Activated gamma-delta T cell treated with anti-CD3 and anti-CD28 coated beads, Interleukin-2, amount 50 U/mL, for 16 hours (primary cell): ENCODE measurements around the gene WSCD2.

Source experiments
- DNase-seq: peaks from one replicate; pipeline ENCODE4 v3.0.0-alpha.2; 2020; ENCODE audit warnings: low read depth

WSCD2 gene

DNA sequence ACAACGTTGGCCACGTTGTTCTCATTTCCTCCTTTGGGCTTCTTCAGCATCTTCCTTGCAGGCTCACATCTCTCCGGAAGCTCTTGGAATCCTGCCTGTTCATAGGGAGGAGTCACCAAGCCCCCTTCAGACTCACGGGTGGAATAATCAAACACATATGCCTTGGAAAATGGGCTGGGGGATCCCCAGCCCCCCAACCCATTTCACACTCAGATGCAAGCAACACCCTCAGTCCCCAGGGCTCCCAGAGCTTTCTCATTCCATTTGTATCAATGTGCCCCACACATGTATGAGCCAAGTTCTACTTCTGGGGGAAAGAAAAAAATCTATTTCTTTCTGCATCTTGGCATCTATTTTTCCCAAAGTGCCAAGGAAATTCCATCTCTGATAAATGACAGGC lies 33.1 kb downstream of the WSCD2 start:
- DNase-seq = no peak

DNA sequence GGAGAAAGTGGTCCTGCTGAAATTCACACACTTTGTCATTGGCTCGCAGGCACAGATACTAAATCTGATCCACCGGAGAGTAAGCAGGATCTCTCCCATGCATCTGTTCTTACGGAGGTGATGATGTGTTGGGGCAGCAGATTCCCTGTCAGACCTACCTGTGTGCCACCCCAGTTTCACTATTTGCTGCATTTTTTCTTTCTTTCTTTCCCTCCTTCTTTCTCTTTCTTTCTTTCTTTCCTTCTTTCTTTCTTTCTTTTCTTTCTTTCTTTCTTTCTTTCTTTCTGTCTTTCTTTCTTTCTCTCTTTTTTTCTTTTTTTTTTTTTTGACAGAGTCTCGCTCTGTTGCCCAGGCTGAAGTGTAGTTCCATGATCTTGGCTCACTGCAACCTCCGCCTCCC lies 37.4 kb downstream of the WSCD2 start:
- no peak for DNase-seq

DNA sequence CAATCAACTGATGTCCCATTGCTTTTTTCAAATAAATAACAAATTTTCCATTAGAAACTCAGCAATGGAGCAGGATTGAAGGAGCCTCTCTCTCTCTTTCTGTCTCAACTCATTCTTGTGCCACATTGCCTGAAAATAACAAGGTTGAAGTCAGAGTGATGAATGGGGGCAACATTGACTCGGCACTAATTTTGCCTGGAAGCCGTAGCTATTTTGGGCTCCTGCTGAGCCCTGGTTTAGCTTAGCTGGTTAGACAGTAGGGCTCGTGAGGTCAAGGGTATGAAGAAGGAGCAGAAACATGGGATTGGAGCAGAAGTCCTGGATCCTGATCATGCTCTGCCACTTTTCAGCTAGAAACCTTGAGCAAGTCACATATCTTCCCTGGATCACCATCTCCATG lies 38.9 kb downstream of the WSCD2 start:
- DNase-seq = no peak

GRCh38 chr12:108169708-108170107 lies 40.6 kb downstream of the WSCD2 start:
- DNase-seq = no peak

- DNase-seq = no peak
Observed at GRCh38 chr12:108170164-108170563, 41.1 kb downstream of the WSCD2 start.

- DNase-seq = no peak
Observed at GRCh38 chr12:108172033-108172432, 42.9 kb downstream of the WSCD2 start.

DNA sequence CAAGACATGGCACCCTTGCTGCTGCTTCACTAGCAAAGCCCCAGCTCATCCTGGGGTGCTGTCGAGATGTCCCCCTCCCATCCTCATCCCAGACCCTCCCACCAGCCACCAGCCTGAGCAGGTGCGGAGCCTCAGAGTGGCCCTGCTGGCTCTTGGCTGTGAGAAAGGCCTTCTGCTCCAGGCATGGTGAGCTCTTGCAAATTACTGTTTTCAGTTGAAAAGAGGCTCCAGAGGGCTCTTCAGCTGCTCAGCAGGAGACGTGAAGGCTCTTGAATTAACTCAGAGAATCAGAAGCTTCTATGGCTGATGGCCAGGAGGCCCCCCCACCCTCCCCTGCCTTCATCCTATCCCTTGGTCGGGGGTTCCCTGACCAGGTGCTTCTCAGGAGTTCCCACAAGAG lies 44.1 kb downstream of the WSCD2 start:
- DNase-seq = no peak

- DNase-seq = no peak
Observed at GRCh38 chr12:108173892-108174291, 44.8 kb downstream of the WSCD2 start.

DNA sequence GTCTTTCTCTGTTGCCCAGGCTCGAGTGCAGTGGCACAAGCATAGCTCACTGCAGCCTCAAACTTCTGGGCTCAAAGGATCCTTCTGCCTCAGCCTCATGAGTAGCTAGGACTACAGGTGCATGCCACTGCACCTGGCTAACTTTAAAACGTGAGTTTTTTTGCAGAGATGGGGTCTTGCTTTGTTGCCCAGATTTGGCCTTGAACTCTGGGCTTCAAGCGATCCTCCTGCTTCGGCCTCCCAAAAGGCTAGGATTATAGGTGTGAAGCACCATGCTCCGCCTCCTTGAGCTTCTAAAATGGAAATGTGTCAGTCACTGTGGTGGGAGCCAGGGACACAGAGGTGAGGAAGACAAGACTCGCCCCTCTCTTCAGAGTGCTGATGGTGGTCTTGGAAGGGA lies 45.6 kb downstream of the WSCD2 start:
- DNase-seq = no peak

- no peak for DNase-seq
Observed at GRCh38 chr12:108175310-108175709, 46.2 kb downstream of the WSCD2 start.

- no peak for DNase-seq
Observed at GRCh38 chr12:108176292-108176691, 47.2 kb downstream of the WSCD2 start.

DNA sequence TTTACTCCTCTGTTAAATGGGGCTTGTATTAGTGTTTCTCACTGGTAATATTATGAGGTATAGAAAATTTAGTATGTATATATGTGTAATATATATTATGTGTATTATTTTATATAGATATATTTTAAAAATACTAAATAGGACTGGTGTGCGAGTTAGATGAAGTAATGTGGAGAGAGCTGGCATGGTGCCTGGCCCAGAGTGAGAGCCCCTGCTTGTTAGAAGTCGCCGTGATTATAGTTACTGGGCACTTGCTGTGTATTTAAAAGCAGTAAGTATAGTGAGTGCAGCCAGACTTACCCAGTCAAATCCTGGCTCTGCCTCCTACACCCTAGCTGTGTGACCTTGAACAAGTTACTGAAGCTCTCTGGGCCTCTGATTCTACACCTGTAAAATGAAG lies 48.0 kb downstream of the WSCD2 start:
- no peak for DNase-seq

- DNase-seq = no peak
Observed at GRCh38 chr12:108179305-108179704, 50.2 kb downstream of the WSCD2 start.

- no peak for DNase-seq
Observed at GRCh38 chr12:108180255-108181094, 51.4 kb downstream of the WSCD2 start.

DNA sequence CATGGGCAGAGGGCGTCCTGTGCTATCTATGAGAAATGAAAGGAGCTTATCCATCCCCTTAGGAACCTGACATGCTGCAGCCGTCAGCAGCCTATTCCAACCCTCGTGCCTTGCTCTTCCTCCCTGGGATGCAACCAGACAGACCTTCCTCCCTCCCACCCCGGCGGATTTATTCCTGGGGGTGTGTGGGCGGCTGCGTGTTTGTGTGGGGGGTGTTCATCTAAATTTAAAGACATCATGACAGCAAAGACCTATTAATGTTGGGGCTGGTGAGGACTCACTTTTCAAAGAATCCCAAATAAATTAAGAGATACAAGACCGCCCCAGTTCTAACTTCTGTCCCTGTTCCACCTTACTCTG lies 52.0 kb downstream of the WSCD2 start:
- no peak for DNase-seq

GRCh38 chr12:108182096-108182495 lies 53.0 kb downstream of the WSCD2 start:
- DNase-seq = no peak

- DNase-seq = no peak
Observed at GRCh38 chr12:108185002-108185401, 55.9 kb downstream of the WSCD2 start.

- DNase-seq = no peak
Observed at GRCh38 chr12:108187831-108188230, 58.7 kb downstream of the WSCD2 start.

- no peak for DNase-seq
Observed at GRCh38 chr12:108190529-108190928, 61.4 kb downstream of the WSCD2 start.

GRCh38 chr12:108191086-108191485 lies 62.0 kb downstream of the WSCD2 start:
- DNase-seq = no peak

GRCh38 chr12:108191938-108192337 lies 62.9 kb downstream of the WSCD2 start:
- no peak for DNase-seq

DNA sequence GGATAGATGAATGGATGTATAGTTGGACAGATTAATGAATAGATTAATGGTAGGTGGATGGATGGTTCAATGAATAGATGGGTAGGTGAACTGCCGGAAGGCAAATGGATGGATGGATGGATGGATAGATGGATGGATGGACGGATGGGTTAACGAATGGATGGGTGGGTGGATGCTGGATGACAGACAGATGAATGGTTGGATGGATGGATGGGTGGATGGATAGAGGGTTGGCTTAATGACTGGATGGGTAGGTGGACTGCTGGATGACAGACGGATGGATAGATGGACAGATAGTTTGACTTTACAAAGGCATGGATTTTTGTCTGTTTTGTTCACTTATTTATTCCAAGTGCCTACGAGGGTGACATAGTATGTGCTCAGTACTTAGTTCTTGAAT lies 64.4 kb downstream of the WSCD2 start:
- no peak for DNase-seq

GRCh38 chr12:108193917-108194316 lies 64.8 kb downstream of the WSCD2 start:
- DNase-seq = no peak

GRCh38 chr12:108194585-108194984 lies 65.5 kb downstream of the WSCD2 start:
- no peak for DNase-seq
